Left ventricle myocardium superior (tissue), 1 donor: ENCODE results near the gene CMC4. TPM values are rescaled to one million over a fixed set of nuclear protein-coding genes. Genes with fewer than 3 reads are reported as not detected.

Experiments used
- ATAC-seq: fragments of 200-7000 bp; cut with Tn5 transposase; one replicate; pipeline ENCODE4 v1.9.1; 2020; ENCODE audit warnings: mild to moderate bottlenecking, moderate library complexity
- DNase-seq: peaks from one replicate; pipeline ENCODE4 v3.0.0-alpha.2; 2020
- intact Hi-C: fragments of 100-400 bp; cut with micrococcal nuclease; formaldehyde crosslinking; loops from one replicate; pipeline ENCODE4 v1.11.0; 2022
- total RNA-seq: library from RNA; stranded (reverse); fragmentation: NEBNext Ultra II Directional; extraction: Animal tissue kit (Norgen Biotek cat#: 25700); gene quantifications from one replicate; pipeline ENCODE4 v1.2.1, GENCODE V29; 2021
- donor health status: DM: no; HTN: yes; CAD: no; lungs with severe emphysema.

Gene CMC4
- total RNA-seq, 1 donor from 2014 or later: 28.8 TPM

- ATAC-seq (no peak), DNase-seq (no peak)
- intact Hi-C loops: loop anchor here (5.0 kb wide), 1 partner anchor 79 kb away; no protein-coding TSS in a partner anchor
These were observed 14.5 kb downstream of the CMC4 start for GRCh38 chrX:155056471-155056870.

GRCh38 chrX:155055494-155055893 is 15.4 kb downstream of the CMC4 start:
- intact Hi-C loops: loop anchor here (5.0 kb wide), 1 partner anchor 78 kb away; no protein-coding TSS in a partner anchor

GRCh38 chrX:155054255-155054654 is 16.7 kb downstream of the CMC4 start:
- intact Hi-C loops: no loop called here
- ATAC-seq: no peak
- DNase-seq: no peak

More at GRCh38 chrX:155055494-155055893, 15.4 kb downstream of the CMC4 start:
- no peak for DNase-seq
- no peak for ATAC-seq

- ATAC-seq (no peak), DNase-seq (no peak)
- intact Hi-C loops: no loop called here
These were observed 17.3 kb downstream of the CMC4 start for GRCh38 chrX:155053656-155054055.

GRCh38 chrX:155052738-155053498 is 18.0 kb downstream of the CMC4 start:
- no peak for ATAC-seq
- intact Hi-C loops: no loop called here
- no peak for DNase-seq

- intact Hi-C loops: no loop called here
- ATAC-seq: peak; percentile 65
- no peak for DNase-seq
These were observed 21.8 kb downstream of the CMC4 start for GRCh38 chrX:155048977-155049619.

GRCh38 chrX:155046811-155047528 is 24.0 kb downstream of the CMC4 start:
- DNase-seq (no peak), ATAC-seq (no peak)
- intact Hi-C loops: no loop called here

- no peak for DNase-seq
- intact Hi-C loops: no loop called here
- ATAC-seq: no peak
These were observed 24.7 kb downstream of the CMC4 start for GRCh38 chrX:155046129-155046810.

GRCh38 chrX:155035688-155036087 is 35.2 kb downstream of the CMC4 start:
- DNase-seq (no peak), ATAC-seq (no peak)
- intact Hi-C loops: no loop called here

GRCh38 chrX:155031657-155032056 is 39.3 kb downstream of the CMC4 start:
- no peak for DNase-seq
- intact Hi-C loops: no loop called here
- no peak for ATAC-seq

GRCh38 chrX:155028877-155029291 is 42.1 kb downstream of the CMC4 start:
- ATAC-seq: no peak
- DNase-seq: no peak
- intact Hi-C loops: no loop called here

- ATAC-seq: no peak
- intact Hi-C loops: no loop called here
- no peak for DNase-seq
These were observed 42.8 kb downstream of the CMC4 start for GRCh38 chrX:155028129-155028528.

- intact Hi-C loops: no loop called here
- no peak for DNase-seq
- ATAC-seq: peak; percentile 56
These were observed 43.3 kb downstream of the CMC4 start for GRCh38 chrX:155027509-155028066.

GRCh38 chrX:155026727-155027508 is 44.0 kb downstream of the CMC4 start, which contains the start of gene FUNDC2:
Gene FUNDC2 (plus strand): TSS chrX:155026844. CDS start chrX:155026939, 95 bp downstream.
- ATAC-seq (peak; percentile 94), DNase-seq (peak; percentile 96)
- intact Hi-C loops: no loop called here

- no peak for ATAC-seq
- no peak for DNase-seq
- intact Hi-C loops: no loop called here
These were observed 44.6 kb downstream of the CMC4 start for GRCh38 chrX:155026420-155026726.

GRCh38 chrX:155023907-155024833 is 46.8 kb downstream of the CMC4 start:
- ATAC-seq: no peak
- intact Hi-C loops: no loop called here
- DNase-seq: no peak

GRCh38 chrX:155022585-155022984 is 48.4 kb downstream of the CMC4 start, which contains the start of gene F8:
Gene F8 (minus strand): TSS chrX:155022723. CDS start chrX:155022552, 171 bp downstream.
- no peak for ATAC-seq
- no peak for DNase-seq
- intact Hi-C loops: no loop called here
